PC-9 (cell line): ENCODE data around the gene COX6B1. TPM values are rescaled to one million over a fixed set of nuclear protein-coding genes. Genes with fewer than 3 reads are reported as not detected.
"Not testable (repeated sequence)": the region's sequence is repeated elsewhere in the genome, so short reads cannot be mapped to it uniquely, and the experiment has no call there.

ENCODE experiments used
- Bru-seq: library from RNA; stranded (reverse); fragments of 400-500 nt; gene quantifications from one replicate; lab custom pipeline; 2021; lab: Mats Ljungman, UMichigan
- BruChase-seq, 2 experiments: library from RNA; stranded (reverse); fragments of 400-500 nt; gene quantifications; one replicate each; lab custom pipeline; 2021; lab: Mats Ljungman, UMichigan
- BruUV-seq: library from RNA; stranded (reverse); fragments of 400-500 nt; replicated peaks from 2 replicates; lab custom pipeline; 2021; lab: Mats Ljungman, UMichigan
- CTCF ChIA-PET: fragments of 300-600 bp; sonication (Branson Sonifier 250); formaldehyde crosslinking; loops from one replicate; lab custom pipeline; 2022; ENCODE audit warnings: antibody characterized with exemption; lab: Charles Lee
- POLR2A ChIA-PET: fragments of 300-600 bp; sonication (Branson Sonifier 250); formaldehyde crosslinking; loops from one replicate; lab custom pipeline; 2022; ENCODE audit warnings: antibody characterized with exemption; ENCODE audit not compliant: unreplicated experiment; lab: Charles Lee
- DNase-seq, 2 experiments: peaks; one replicate each; pipeline versions ENCODE4 v3.0.0 to v3.0.0-alpha.2; 2015 to 2022; ENCODE audit warnings: mixed read lengths in 1 of 2
- H2AFZ ChIP-seq: fragments of 200-600 bp; sonication (generic); 2 replicates; pipeline ENCODE4 v1.8.1; 2017; ENCODE audit warnings: antibody characterized with exemption
- H3F3A ChIP-seq: fragments of 200-600 bp; sonication (generic); 2 replicates; pipeline ENCODE4 v1.8.1; 2017; ENCODE audit warnings: antibody characterized with exemption, mild to moderate bottlenecking, low read depth; ENCODE audit not compliant: insufficient read depth
- H3K27ac ChIP-seq: fragments of 200-600 bp; sonication (generic); 2 replicates; pipeline ENCODE4 v1.6.1; 2016; ENCODE audit warnings: mixed run types
- H3K27me3 ChIP-seq: fragments of 200-600 bp; sonication (generic); 2 replicates; pipeline ENCODE4 v1.6.1; 2016; ENCODE audit warnings: low read depth, mixed run types; ENCODE audit not compliant: insufficient read depth
- H3K36me3 ChIP-seq: fragments of 200-600 bp; sonication (generic); 2 replicates; pipeline ENCODE4 v1.6.1; 2016; ENCODE audit warnings: low read depth, mixed run types
- H3K4me1 ChIP-seq: fragments of 200-600 bp; sonication (generic); replicated peaks from 2 replicates; pipeline ENCODE4 v1.6.1; 2016; ENCODE audit warnings: mixed run types; ENCODE audit not compliant: insufficient read depth
- H3K4me2 ChIP-seq: fragments of 200-600 bp; sonication (generic); 2 replicates; pipeline ENCODE4 v1.6.1; 2017; ENCODE audit warnings: mixed run types
- H3K4me3 ChIP-seq: fragments of 200-600 bp; sonication (generic); 2 replicates; pipeline ENCODE4 v1.6.1; 2016; ENCODE audit warnings: mixed run types
- H3K79me2 ChIP-seq: fragments of 200-600 bp; sonication (generic); 2 replicates; pipeline ENCODE4 v1.6.1; 2017; ENCODE audit warnings: low read depth, mixed run types
- H3K9me2 ChIP-seq: fragments of 200-600 bp; sonication (generic); 2 replicates; pipeline ENCODE4 v1.8.1; 2017; ENCODE audit warnings: mild to moderate bottlenecking; ENCODE audit not compliant: insufficient read depth
- H3K9me3 ChIP-seq: fragments of 200-600 bp; sonication (generic); 2 replicates; pipeline ENCODE4 v1.8.1; 2016; ENCODE audit warnings: low read depth; ENCODE audit not compliant: insufficient read depth
- H4K20me1 ChIP-seq: fragments of 200-600 bp; sonication (generic); 2 replicates; pipeline ENCODE4 v1.8.1; 2017; ENCODE audit not compliant: insufficient read depth
- EZH2 ChIP-seq: fragments of 200-600 bp; sonication (generic); IDR thresholded peaks from 2 replicates; pipeline ENCODE4 v1.8.0; 2017; ENCODE audit warnings: antibody characterized with exemption, low read depth
- intact Hi-C: fragments of 100-400 bp; cut with micrococcal nuclease; formaldehyde crosslinking; loops from one replicate; pipeline ENCODE4 v1.10.0; 2022; ENCODE audit not compliant: unreplicated experiment
- long read RNA-seq: library from polyadenylated mRNA; stranded (forward); transcript quantifications from one replicate; pipeline ENCODE4 v2.0.0, GENCODE V29; 2022
- total RNA-seq: library from RNA; stranded (reverse); gene quantifications from 2 replicates; pipeline ENCODE4 v1.2.3, GENCODE V29; 2021
- TF ChIP-seq, protein P1 (sequence below): fragments of 200-600 bp; sonication (generic); conservative IDR thresholded peaks from 2 replicates; pipeline ENCODE4 v1.6.1; 2017; ENCODE audit warnings: mixed run types, antibody characterized with exemption, mild to moderate bottlenecking, moderate library complexity

Gene COX6B1, protein sequence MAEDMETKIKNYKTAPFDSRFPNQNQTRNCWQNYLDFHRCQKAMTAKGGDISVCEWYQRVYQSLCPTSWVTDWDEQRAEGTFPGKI
- 441 and 489 TPM in 2 replicates for total RNA-seq
- percentile 90 among the genes with signal in this experiment for Bru-seq, nascent RNA
- percentile 82 among the genes with signal in this experiment for BruChase-seq, experiment 1, labeled RNA remaining after a 2-hour chase
- BruChase-seq, experiment 2, labeled RNA remaining after a 6-hour chase: percentile 90 among the genes with signal in this experiment
- long read RNA-seq, transcript COX6B1-201 (4 exons, 667 nt): major isoform, 544 of 555 reads
- long read RNA-seq, partial matches to known transcripts: 5 of 555 reads
- long read RNA-seq, other reads (novel, unspliced or antisense): 6 of 555 reads

DNA sequence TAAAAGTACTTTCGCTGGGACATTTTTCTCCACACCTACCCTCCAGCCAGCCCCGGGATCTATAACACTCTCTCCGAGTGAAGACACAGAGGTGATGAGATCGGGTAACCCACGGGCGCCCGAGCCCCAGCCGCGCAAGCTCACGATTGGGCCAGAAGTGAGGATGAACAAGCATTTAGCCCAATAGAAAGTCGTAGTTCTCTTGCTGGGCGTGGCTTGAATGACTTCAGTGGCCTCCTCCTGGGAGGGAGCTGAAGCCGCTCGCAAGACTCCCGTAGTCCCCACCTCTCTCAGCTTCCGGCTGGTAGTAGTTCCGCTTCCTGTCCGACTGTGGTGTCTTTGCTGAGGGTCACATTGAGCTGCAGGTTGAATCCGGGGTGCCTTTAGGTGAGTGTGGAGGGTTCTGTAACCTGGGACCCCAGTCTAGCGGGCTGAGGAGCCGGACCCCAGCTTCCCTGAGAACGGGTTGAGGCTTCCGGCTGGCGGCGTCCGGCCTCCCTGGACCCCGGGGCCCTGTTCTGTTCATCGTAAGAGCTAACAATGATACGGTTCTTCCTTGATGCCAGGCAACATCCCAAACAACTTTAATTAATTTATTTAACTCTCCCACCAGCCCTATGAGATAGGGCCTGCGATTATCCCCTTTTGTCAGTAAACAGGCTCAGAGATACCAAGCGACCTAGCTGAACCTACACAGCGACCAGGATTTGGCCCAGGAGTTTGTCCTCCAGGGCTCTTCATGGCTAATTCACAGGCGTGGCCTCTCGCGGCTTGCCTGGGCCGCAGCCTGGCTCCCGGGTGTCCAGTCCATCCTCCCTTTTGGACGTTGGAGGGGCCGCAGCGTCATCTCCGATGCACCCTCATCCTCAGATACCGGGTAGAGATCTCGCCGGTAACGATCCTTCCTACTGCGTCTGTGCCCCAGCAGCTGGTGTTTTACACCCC, at the start of gene COX6B1:
Gene COX6B1, plus strand, starts transcription at position 307 of the 945 bp plus-strand sequence. CDS start 2,921 bp downstream, outside the sequence.
- peaks cover 29% of the 10 kb centered on the region for H3K79me2 ChIP-seq
- H3K36me3 ChIP-seq: peaks cover 4% of the 10 kb centered on the region; the same call in 1 of the 2 replicates
- H3K27ac ChIP-seq: peak within 1 kb of the TSS; percentile 2; the same call in 1 of the 2 replicates
- peak within 1 kb of the TSS; percentile 70 for H2AFZ ChIP-seq
- H3K9me2 ChIP-seq: no peaks in the 10 kb centered on the region
- intact Hi-C loops: loop anchor here (1.0 to 2.0 kb wide), 2 partner anchors 45 to 69 kb away; no protein-coding TSS in a partner anchor
- H3K27me3 ChIP-seq: no peaks in the 10 kb centered on the region
- peak; percentile 91 to 96 for DNase-seq
- ChIA-PET CTCF (interaction anchor here (0.5 to 1.1 kb wide), 4 partner anchors 10 to 1582 kb away, joined by 3 to 5 read pairs (median 3); no protein-coding TSS in a partner anchor), POLR2A (interaction anchor here (0.5 to 0.7 kb wide), 7 partner anchors 11 to 336 kb away, joined by 4 to 18 read pairs (median 7); partner anchors contain the start of gene ATP4A)
- peaks cover 15% of the 10 kb centered on the region; the same call in 1 of the 2 replicates for H3F3A ChIP-seq
- peak within 1 kb of the TSS; percentile 78 for H3K4me3 ChIP-seq
- H3K4me2 ChIP-seq: peak within 1 kb of the TSS; percentile 94
- TF ChIP-seq EZH2: no peak
- TF ChIP-seq, protein P1, sequence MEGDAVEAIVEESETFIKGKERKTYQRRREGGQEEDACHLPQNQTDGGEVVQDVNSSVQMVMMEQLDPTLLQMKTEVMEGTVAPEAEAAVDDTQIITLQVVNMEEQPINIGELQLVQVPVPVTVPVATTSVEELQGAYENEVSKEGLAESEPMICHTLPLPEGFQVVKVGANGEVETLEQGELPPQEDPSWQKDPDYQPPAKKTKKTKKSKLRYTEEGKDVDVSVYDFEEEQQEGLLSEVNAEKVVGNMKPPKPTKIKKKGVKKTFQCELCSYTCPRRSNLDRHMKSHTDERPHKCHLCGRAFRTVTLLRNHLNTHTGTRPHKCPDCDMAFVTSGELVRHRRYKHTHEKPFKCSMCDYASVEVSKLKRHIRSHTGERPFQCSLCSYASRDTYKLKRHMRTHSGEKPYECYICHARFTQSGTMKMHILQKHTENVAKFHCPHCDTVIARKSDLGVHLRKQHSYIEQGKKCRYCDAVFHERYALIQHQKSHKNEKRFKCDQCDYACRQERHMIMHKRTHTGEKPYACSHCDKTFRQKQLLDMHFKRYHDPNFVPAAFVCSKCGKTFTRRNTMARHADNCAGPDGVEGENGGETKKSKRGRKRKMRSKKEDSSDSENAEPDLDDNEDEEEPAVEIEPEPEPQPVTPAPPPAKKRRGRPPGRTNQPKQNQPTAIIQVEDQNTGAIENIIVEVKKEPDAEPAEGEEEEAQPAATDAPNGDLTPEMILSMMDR: no peak
- H3K9me3 ChIP-seq: no peaks in the 10 kb centered on the region
- H4K20me1 ChIP-seq: no peaks in the 10 kb centered on the region; the same call in 1 of the 2 replicates
- BruUV-seq: TSS peak; percentile 63
- H3K4me1 ChIP-seq: peaks cover 11% of the 10 kb centered on the region; the same call in 1 of the 2 replicates

DNA sequence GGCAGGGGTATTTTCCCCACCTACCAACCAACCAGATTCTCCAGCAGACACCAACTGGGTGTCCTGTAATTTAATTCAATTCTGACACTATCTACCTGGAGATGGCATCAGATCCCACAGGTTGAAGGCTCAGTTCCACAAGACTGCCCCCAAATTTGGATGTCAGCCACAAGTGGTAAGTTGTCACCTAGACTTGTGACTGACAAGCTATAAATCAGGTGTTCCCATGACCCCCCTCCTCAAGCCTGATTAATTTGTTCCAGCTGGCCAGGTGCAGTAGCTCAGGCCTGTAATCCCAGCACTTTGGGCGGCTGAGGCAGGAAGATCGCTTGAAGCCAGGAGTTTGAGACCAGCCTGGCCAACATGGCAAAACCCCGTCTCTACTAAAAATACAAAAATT, 46.2 kb upstream of the COX6B1 start:
- no peak for DNase-seq
- no peak overlapping the region for H3K4me2 ChIP-seq
- BruUV-seq: no TSS peak
- H3K27me3 ChIP-seq: no peaks in the 10 kb centered on the region
- peaks cover 25% of the 10 kb centered on the region for H3K4me1 ChIP-seq
- intact Hi-C loops: no loop called here
- H3K36me3 ChIP-seq: no peaks in the 10 kb centered on the region
- H3K9me3 ChIP-seq: peaks cover 1% of the 10 kb centered on the region; the same call in 1 of the 2 replicates
- H4K20me1 ChIP-seq: no peaks in the 10 kb centered on the region
- ChIA-PET POLR2A (no interaction called here), CTCF (no interaction called here)
- no peak overlapping the region for H3K4me3 ChIP-seq
- no peaks in the 10 kb centered on the region for H3K79me2 ChIP-seq
- peaks cover 21% of the 10 kb centered on the region for H3F3A ChIP-seq
- TF ChIP-seq, protein P1: no peak
- no peak for TF ChIP-seq EZH2
- H2AFZ ChIP-seq: no peak overlapping the region
- H3K9me2 ChIP-seq: no peaks in the 10 kb centered on the region
- H3K27ac ChIP-seq: no peak overlapping the region

DNA sequence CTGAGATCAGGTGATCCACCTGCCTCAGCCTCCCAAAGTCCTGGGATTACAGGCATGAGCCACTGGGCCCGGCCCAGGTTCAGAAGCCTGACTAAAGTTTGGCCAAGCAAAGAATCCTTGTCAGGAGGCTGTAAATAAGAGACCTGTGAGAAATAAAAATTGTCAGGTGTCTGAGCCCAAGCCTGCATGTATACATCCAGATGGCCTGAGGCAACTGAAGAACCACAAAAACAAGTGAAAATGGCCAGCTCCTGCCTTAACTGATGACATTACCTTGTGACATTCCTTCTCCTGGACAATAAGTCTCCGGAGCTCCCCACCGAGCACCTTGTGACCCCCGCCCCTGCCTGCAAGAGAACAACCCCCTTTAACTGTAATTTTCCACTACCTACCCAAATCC, 43.7 kb upstream of the COX6B1 start:
- H3K79me2 ChIP-seq, H3F3A ChIP-seq, intact Hi-C loops, H2AFZ ChIP-seq, H3K27me3 ChIP-seq, H3K36me3 ChIP-seq, H3K4me3 ChIP-seq, CTCF ChIA-PET, H3K9me2 ChIP-seq, H4K20me1 ChIP-seq, DNase-seq: not testable (repeated sequence)
- Histone ChIP-seq H3K4me1 (peaks cover 12% of the 10 kb centered on the region), H3K27ac (peak overlapping the region; percentile 78), H3K9me3 (peaks cover 12% of the 10 kb centered on the region), H3K4me2 (peak overlapping the region; percentile 54)
- TSS peak; percentile 86 for BruUV-seq
- POLR2A ChIA-PET: interaction anchor here (0.6 kb wide), 1 partner anchor 110 kb away, joined by 3 read pairs; no protein-coding TSS in a partner anchor

DNA sequence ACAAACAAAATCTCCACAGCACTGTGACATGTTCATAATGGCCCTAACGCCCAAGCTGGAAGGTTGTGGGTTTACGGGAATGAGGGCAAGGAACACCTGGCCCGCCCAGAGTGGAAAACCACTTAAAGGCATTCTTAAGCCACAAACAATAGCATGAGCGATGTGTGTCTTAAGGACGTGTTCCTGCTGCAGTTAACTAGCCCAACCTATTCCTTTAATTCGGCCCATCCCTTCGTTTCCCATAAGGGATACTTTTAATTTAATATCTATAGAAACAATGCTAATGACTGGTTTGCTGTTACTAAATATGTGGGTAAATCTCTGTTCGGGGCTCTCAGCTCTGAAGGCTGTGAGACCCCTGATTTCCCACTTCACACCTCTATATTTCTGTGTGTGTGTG, 41.0 kb upstream of the COX6B1 start:
- H3K27ac ChIP-seq, H2AFZ ChIP-seq, H3K4me2 ChIP-seq, H4K20me1 ChIP-seq, intact Hi-C loops, CTCF ChIA-PET, H3K79me2 ChIP-seq, H3K27me3 ChIP-seq, H3F3A ChIP-seq, H3K4me3 ChIP-seq, H3K9me2 ChIP-seq, H3K36me3 ChIP-seq, BruUV-seq, DNase-seq: not testable (repeated sequence)
- POLR2A ChIA-PET: interaction anchor here (0.5 kb wide), 1 partner anchor 261 kb away, joined by 3 read pairs; the partner anchor contains the start of gene APLP1
- peaks cover 17% of the 10 kb centered on the region for H3K4me1 ChIP-seq
- peaks cover 12% of the 10 kb centered on the region for H3K9me3 ChIP-seq
